Measurements from ENCODE around the gene KCNAB1.

Gene KCNAB1

GRCh38 chr3:156459434-156459833 is 339.1 kb downstream of the KCNAB1 start:
- no peak overlapping the region for H2BK5ac ChIP-seq (ENCODE audit: low read depth, low read length, poor library complexity, severe bottlenecking)
- H3K9me3 ChIP-seq (ENCODE audit: control insufficient read depth, low read length), result no peaks in the 10 kb centered on the region
- H3K18ac ChIP-seq (ENCODE audit: low read depth in 1 of 2, low read length in 2 of 2), result no peak overlapping the region
- no peak overlapping the region for H2AK5ac ChIP-seq (ENCODE audit: low read length, severe bottlenecking)
- WGBS, result 95% methylated on average over 7 of the region's 7 CpGs
- H3K4me1 ChIP-seq (ENCODE audit: control insufficient read depth, insufficient read depth, low read depth, low read length), result peaks cover 2% of the 10 kb centered on the region
- no peak overlapping the region for H2BK15ac ChIP-seq (ENCODE audit: low read depth, poor library complexity, severe bottlenecking)
- no peak overlapping the region for H3K27ac ChIP-seq (ENCODE audit: low read length, poor library complexity, severe bottlenecking)
- H3K36me3 ChIP-seq (ENCODE audit: control insufficient read depth in 1 of 2, insufficient read depth in 2 of 2, low read depth in 1 of 2, low read length in 2 of 2), result no peaks in the 10 kb centered on the region
- H4K91ac ChIP-seq (ENCODE audit: low read length), result no peak overlapping the region
- no peaks in the 10 kb centered on the region for H3K27me3 ChIP-seq (ENCODE audit: control insufficient read depth in 1 of 2, insufficient read depth in 1 of 2, low read length in 2 of 2)
- H3K9ac ChIP-seq (ENCODE audit: low read length), result no peak overlapping the region
- no peak overlapping the region for H2BK12ac ChIP-seq (ENCODE audit: low read length in 2 of 2)
- H3K4ac ChIP-seq (ENCODE audit: low read depth in 1 of 2, low read length in 2 of 2), result no peak overlapping the region
- no peaks in the 10 kb centered on the region for H3K79me1 ChIP-seq (replicated peaks; ENCODE audit: low read length, poor library complexity, severe bottlenecking)
- no peak overlapping the region for H3K4me3 ChIP-seq (ENCODE audit: insufficient read depth in 1 of 2, low read depth in 1 of 2, low read length in 2 of 2)
- H4K8ac ChIP-seq (ENCODE audit: low read length), result no peak overlapping the region
- no peak for DNase-seq
- no peak overlapping the region for H3K14ac ChIP-seq (ENCODE audit: low read length in 2 of 2)
- no peak overlapping the region for H3K4me2 ChIP-seq (ENCODE audit: low read length, poor library complexity, severe bottlenecking)
- no peak overlapping the region for H3K23ac ChIP-seq (ENCODE audit: low read length in 2 of 2)
- no peak overlapping the region for H2BK120ac ChIP-seq (ENCODE audit: low read depth, low read length)
- H2AFZ ChIP-seq (ENCODE audit: low read depth, low read length), result no peak overlapping the region

GRCh38 chr3:156460206-156460611 is 339.8 kb downstream of the KCNAB1 start:
- Histone ChIP-seq H4K8ac (ENCODE audit: low read length) (no peak overlapping the region), H2BK12ac (ENCODE audit: low read length in 2 of 2) (no peak overlapping the region), H3K36me3 (ENCODE audit: control insufficient read depth in 1 of 2, insufficient read depth in 2 of 2, low read depth in 1 of 2, low read length in 2 of 2) (no peaks in the 10 kb centered on the region), H2BK120ac (ENCODE audit: low read depth, low read length) (no peak overlapping the region), H2AFZ (ENCODE audit: low read depth, low read length) (no peak overlapping the region), H3K4me1 (ENCODE audit: control insufficient read depth, insufficient read depth, low read depth, low read length) (peaks cover 2% of the 10 kb centered on the region), H3K9me3 (ENCODE audit: control insufficient read depth, low read length) (no peaks in the 10 kb centered on the region), H3K9ac (ENCODE audit: low read length) (no peak overlapping the region), H3K23ac (ENCODE audit: low read length in 2 of 2) (no peak overlapping the region), H3K27ac (ENCODE audit: low read length, poor library complexity, severe bottlenecking) (no peak overlapping the region), H3K4ac (ENCODE audit: low read depth in 1 of 2, low read length in 2 of 2) (no peak overlapping the region), H4K91ac (ENCODE audit: low read length) (no peak overlapping the region), H3K79me1 (replicated peaks; ENCODE audit: low read length, poor library complexity, severe bottlenecking) (no peaks in the 10 kb centered on the region), H2BK15ac (ENCODE audit: low read depth, poor library complexity, severe bottlenecking) (no peak overlapping the region), H3K18ac (ENCODE audit: low read depth in 1 of 2, low read length in 2 of 2) (no peak overlapping the region), H2AK5ac (ENCODE audit: low read length, severe bottlenecking) (no peak overlapping the region), H3K4me3 (ENCODE audit: insufficient read depth in 1 of 2, low read depth in 1 of 2, low read length in 2 of 2) (no peak overlapping the region), H3K14ac (ENCODE audit: low read length in 2 of 2) (no peak overlapping the region), H2BK5ac (ENCODE audit: low read depth, low read length, poor library complexity, severe bottlenecking) (no peak overlapping the region), H3K4me2 (ENCODE audit: low read length, poor library complexity, severe bottlenecking) (no peak overlapping the region), H3K27me3 (ENCODE audit: control insufficient read depth in 1 of 2, insufficient read depth in 1 of 2, low read length in 2 of 2) (no peaks in the 10 kb centered on the region)
- WGBS, result no CpG with 5 or more reads among the region's 2 CpGs
- no peak for DNase-seq

GRCh38 chr3:156461889-156462288 is 341.5 kb downstream of the KCNAB1 start:
- H2BK5ac ChIP-seq (ENCODE audit: low read depth, low read length, poor library complexity, severe bottlenecking), result no peak overlapping the region
- H2BK15ac ChIP-seq (ENCODE audit: low read depth, poor library complexity, severe bottlenecking), result no peak overlapping the region
- no peaks in the 10 kb centered on the region for H3K4me1 ChIP-seq (ENCODE audit: control insufficient read depth, insufficient read depth, low read depth, low read length)
- H3K18ac ChIP-seq (ENCODE audit: low read depth in 1 of 2, low read length in 2 of 2), result no peak overlapping the region
- no peak overlapping the region for H2AFZ ChIP-seq (ENCODE audit: low read depth, low read length)
- no peak overlapping the region for H2BK12ac ChIP-seq (ENCODE audit: low read length in 2 of 2)
- no peak overlapping the region for H3K4me3 ChIP-seq (ENCODE audit: insufficient read depth in 1 of 2, low read depth in 1 of 2, low read length in 2 of 2)
- H3K4ac ChIP-seq (ENCODE audit: low read depth in 1 of 2, low read length in 2 of 2), result no peak overlapping the region
- 100% methylated on average over 1 of the region's 1 CpG for WGBS
- H4K91ac ChIP-seq (ENCODE audit: low read length), result no peak overlapping the region
- no peak for DNase-seq
- H3K27me3 ChIP-seq (ENCODE audit: control insufficient read depth in 1 of 2, insufficient read depth in 1 of 2, low read length in 2 of 2), result no peaks in the 10 kb centered on the region
- no peak overlapping the region for H3K4me2 ChIP-seq (ENCODE audit: low read length, poor library complexity, severe bottlenecking)
- H3K14ac ChIP-seq (ENCODE audit: low read length in 2 of 2), result no peak overlapping the region
- H4K8ac ChIP-seq (ENCODE audit: low read length), result no peak overlapping the region
- H2BK120ac ChIP-seq (ENCODE audit: low read depth, low read length), result no peak overlapping the region
- H3K23ac ChIP-seq (ENCODE audit: low read length in 2 of 2), result no peak overlapping the region
- no peak overlapping the region for H2AK5ac ChIP-seq (ENCODE audit: low read length, severe bottlenecking)
- no peaks in the 10 kb centered on the region for H3K79me1 ChIP-seq (replicated peaks; ENCODE audit: low read length, poor library complexity, severe bottlenecking)
- no peaks in the 10 kb centered on the region for H3K36me3 ChIP-seq (ENCODE audit: control insufficient read depth in 1 of 2, insufficient read depth in 2 of 2, low read depth in 1 of 2, low read length in 2 of 2)
- H3K9me3 ChIP-seq (ENCODE audit: control insufficient read depth, low read length), result no peaks in the 10 kb centered on the region
- no peak overlapping the region for H3K27ac ChIP-seq (ENCODE audit: low read length, poor library complexity, severe bottlenecking)
- no peak overlapping the region for H3K9ac ChIP-seq (ENCODE audit: low read length)

- Histone ChIP-seq H3K27ac (ENCODE audit: low read length, poor library complexity, severe bottlenecking) (no peak overlapping the region), H2AK5ac (ENCODE audit: low read length, severe bottlenecking) (no peak overlapping the region), H2AFZ (ENCODE audit: low read depth, low read length) (no peak overlapping the region), H4K91ac (ENCODE audit: low read length) (no peak overlapping the region), H3K36me3 (ENCODE audit: control insufficient read depth in 1 of 2, insufficient read depth in 2 of 2, low read depth in 1 of 2, low read length in 2 of 2) (no peaks in the 10 kb centered on the region), H3K4me1 (ENCODE audit: control insufficient read depth, insufficient read depth, low read depth, low read length) (no peaks in the 10 kb centered on the region), H3K14ac (ENCODE audit: low read length in 2 of 2) (no peak overlapping the region), H3K4me3 (ENCODE audit: insufficient read depth in 1 of 2, low read depth in 1 of 2, low read length in 2 of 2) (no peak overlapping the region), H2BK15ac (ENCODE audit: low read depth, poor library complexity, severe bottlenecking) (no peak overlapping the region), H3K4ac (ENCODE audit: low read depth in 1 of 2, low read length in 2 of 2) (no peak overlapping the region), H3K79me1 (replicated peaks; ENCODE audit: low read length, poor library complexity, severe bottlenecking) (no peaks in the 10 kb centered on the region), H3K27me3 (ENCODE audit: control insufficient read depth in 1 of 2, insufficient read depth in 1 of 2, low read length in 2 of 2) (no peaks in the 10 kb centered on the region), H2BK12ac (ENCODE audit: low read length in 2 of 2) (peak overlapping the region in 1 of 2 experiments; percentile 50), H3K9me3 (ENCODE audit: control insufficient read depth, low read length) (no peaks in the 10 kb centered on the region), H2BK5ac (ENCODE audit: low read depth, low read length, poor library complexity, severe bottlenecking) (no peak overlapping the region), H4K8ac (ENCODE audit: low read length) (no peak overlapping the region), H3K18ac (ENCODE audit: low read depth in 1 of 2, low read length in 2 of 2) (no peak overlapping the region), H3K4me2 (ENCODE audit: low read length, poor library complexity, severe bottlenecking) (no peak overlapping the region), H3K9ac (ENCODE audit: low read length) (no peak overlapping the region), H2BK120ac (ENCODE audit: low read depth, low read length) (no peak overlapping the region), H3K23ac (ENCODE audit: low read length in 2 of 2) (no peak overlapping the region)
- WGBS, result 62% methylated on average over 4 of the region's 5 CpGs
- DNase-seq, result no peak
Observed at GRCh38 chr3:156463123-156463522, 342.7 kb downstream of the KCNAB1 start.
